IMR-90 (cell line): ENCODE measurements around the gene KRT78. TPM values are rescaled to one million over a fixed set of nuclear protein-coding genes. Genes with fewer than 3 reads are reported as not detected.

Experiments
- ATAC-seq: fragments of 200-7000 bp; cut with Tn5 transposase; 2 replicates; pipeline ENCODE4 v1.9.1; 2020; ENCODE audit warnings: low read depth, mild to moderate bottlenecking, moderate library complexity
- BruUV-seq: library from RNA; stranded (reverse); fragments of 400-500 nt; replicated peaks from 2 replicates; lab custom pipeline; 2021; lab: Mats Ljungman, UMichigan
- CTCF ChIA-PET: fragments of 300-600 bp; formaldehyde crosslinking; extraction: SDS; loops from one replicate; lab custom pipeline; 2021; ENCODE audit warnings: antibody characterized with exemption; lab: Yijun Ruan, JAX
- POLR2A ChIA-PET: fragments of 300-600 bp; sonication (Branson Sonifier 250); formaldehyde crosslinking; loops from one replicate; lab custom pipeline; 2022; ENCODE audit warnings: antibody characterized with exemption; ENCODE audit not compliant: unreplicated experiment; lab: Charles Lee
- DNase-seq: peaks from one replicate; pipeline ENCODE4 v3.0.0; 2013
- H2AFZ ChIP-seq: replicated peaks from 2 replicates; pipeline ENCODE3; 2013; ENCODE audit warnings: low read length, mild to moderate bottlenecking; ENCODE audit not compliant: poor library complexity
- H2AK5ac ChIP-seq: 2 replicates; pipeline ENCODE4 v1.6.1; 2013; ENCODE audit warnings: low read depth, low read length, inconsistent platforms
- H2AK9ac ChIP-seq: replicated peaks from 2 replicates; pipeline ENCODE3; 2013; ENCODE audit warnings: mild to moderate bottlenecking, low read depth, low read length, moderate library complexity; ENCODE audit not compliant: poor library complexity
- H2BK120ac ChIP-seq: 2 replicates; pipeline ENCODE4 v1.6.1; 2013; ENCODE audit warnings: low read depth, low read length, inconsistent platforms
- H2BK15ac ChIP-seq: 3 replicates; pipeline ENCODE4 v1.6.1; 2013; ENCODE audit warnings: low read depth, low read length, inconsistent platforms
- H2BK20ac ChIP-seq: 2 replicates; pipeline ENCODE4 v1.6.1; 2013; ENCODE audit warnings: low read depth, mild to moderate bottlenecking, inconsistent platforms, low read length, moderate library complexity
- H2BK5ac ChIP-seq: 2 replicates; pipeline ENCODE4 v1.6.1; 2013; ENCODE audit warnings: mild to moderate bottlenecking, low read depth, low read length, inconsistent platforms; ENCODE audit not compliant: poor library complexity, severe bottlenecking
- H3K14ac ChIP-seq: replicated peaks from 2 replicates; pipeline ENCODE4 v1.6.1; 2013; ENCODE audit warnings: low read depth, low read length, inconsistent platforms
- H3K18ac ChIP-seq: 2 replicates; pipeline ENCODE4 v1.6.1; 2013; ENCODE audit warnings: low read depth, low read length, control low read depth
- H3K23ac ChIP-seq: 2 replicates; pipeline ENCODE4 v1.6.1; 2013; ENCODE audit warnings: low read depth, low read length, inconsistent platforms
- H3K27ac ChIP-seq: 2 replicates; pipeline ENCODE4 v1.5.1; 2013; ENCODE audit warnings: mild to moderate bottlenecking, control low read depth, low read length; ENCODE audit not compliant: insufficient read depth
- H3K27me3 ChIP-seq: 2 replicates; pipeline ENCODE4 v1.6.1; 2013; ENCODE audit warnings: low read length; ENCODE audit not compliant: control insufficient read depth, insufficient read depth
- H3K36me3 ChIP-seq: 2 replicates; pipeline ENCODE4 v1.6.1; 2013; ENCODE audit warnings: low read length, mixed read lengths; ENCODE audit not compliant: control insufficient read depth, insufficient read depth
- H3K4ac ChIP-seq: 2 replicates; pipeline ENCODE4 v1.6.1; 2013; ENCODE audit warnings: low read depth, low read length, inconsistent platforms
- H3K4me1 ChIP-seq: 2 replicates; pipeline ENCODE4 v1.6.1; 2013; ENCODE audit warnings: low read length, mixed read lengths; ENCODE audit not compliant: control insufficient read depth, insufficient read depth
- H3K4me2 ChIP-seq: 2 replicates; pipeline ENCODE4 v1.6.1; 2013; ENCODE audit warnings: low read depth, mild to moderate bottlenecking, control low read depth, low read length, moderate library complexity
- H3K4me3 ChIP-seq: 2 replicates; pipeline ENCODE4 v1.5.1; 2013; ENCODE audit warnings: low read depth, mild to moderate bottlenecking, control low read depth, low read length, moderate library complexity; ENCODE audit not compliant: insufficient read depth
- H3K56ac ChIP-seq: 2 replicates; pipeline ENCODE4 v1.6.1; 2013; ENCODE audit warnings: low read length, inconsistent platforms; ENCODE audit not compliant: insufficient read depth; ENCODE audit errors: extremely low read depth
- H3K79me1 ChIP-seq, 2 experiments: 2 replicates each; pipeline ENCODE4 v1.6.1; 2013; ENCODE audit warnings: low read length in 2 of 2, inconsistent platforms in 1 of 2, low read depth in 1 of 2
- H3K9ac ChIP-seq: 2 replicates; pipeline ENCODE4 v1.6.1; 2013; ENCODE audit warnings: low read depth, low read length, control low read depth
- H3K9me1 ChIP-seq: 2 replicates; pipeline ENCODE4 v1.6.1; 2013; ENCODE audit warnings: low read length, inconsistent platforms; ENCODE audit not compliant: insufficient read depth
- H3K9me3 ChIP-seq: 2 replicates; pipeline ENCODE4 v1.6.1; 2013; ENCODE audit warnings: low read length; ENCODE audit not compliant: control insufficient read depth, insufficient read depth
- H4K20me1 ChIP-seq: 2 replicates; pipeline ENCODE4 v1.6.1; 2013; ENCODE audit warnings: low read length, inconsistent platforms; ENCODE audit not compliant: insufficient read depth
- H4K5ac ChIP-seq: 2 replicates; pipeline ENCODE4 v1.6.1; 2013; ENCODE audit warnings: mild to moderate bottlenecking, low read depth, low read length, control low read depth
- H4K8ac ChIP-seq, 2 experiments: 2 replicates each; pipeline ENCODE4 v1.6.1; 2013; ENCODE audit warnings: low read depth in 2 of 2, low read length in 2 of 2, control low read depth in 1 of 2, inconsistent platforms in 1 of 2
- H4K91ac ChIP-seq: 2 replicates; pipeline ENCODE4 v1.6.1; 2013; ENCODE audit warnings: low read depth, low read length, inconsistent platforms; ENCODE audit not compliant: insufficient read depth
- BHLHE40 ChIP-seq: fragments of 150-350 bp; IDR thresholded peaks from 2 replicates; pipeline ENCODE4 v1.6.1; 2016; ENCODE audit warnings: mild to moderate bottlenecking, low read depth, low read length
- CEBPB ChIP-seq: IDR thresholded peaks from 2 replicates; pipeline ENCODE4 v1.6.1; 2012; ENCODE audit warnings: low read depth, low read length, improper control_type of control experiment
- CHD1 ChIP-seq: IDR thresholded peaks from 2 replicates; pipeline ENCODE4 v1.6.1; 2012; ENCODE audit warnings: low read depth, low read length, improper control_type of control experiment
- CTCF ChIP-seq: conservative IDR thresholded peaks from 2 replicates; pipeline ENCODE4 v1.5.1; 2012; ENCODE audit warnings: mild to moderate bottlenecking, low read depth, low read length, improper control_type of control experiment
- FOS ChIP-seq: fragments of 150-350 bp; IDR thresholded peaks from 2 replicates; pipeline ENCODE4 v1.6.1; 2016; ENCODE audit warnings: low read depth, low read length
- MAFK ChIP-seq: IDR thresholded peaks from 2 replicates; pipeline ENCODE4 v1.6.1; 2012; ENCODE audit warnings: low read depth, low read length, improper control_type of control experiment
- MAZ ChIP-seq: IDR thresholded peaks from 2 replicates; pipeline ENCODE4 v1.6.1; 2012; ENCODE audit warnings: low read depth, mild to moderate bottlenecking, low read length, improper control_type of control experiment, moderate library complexity, borderline replicate concordance
- MXI1 ChIP-seq: IDR thresholded peaks from 2 replicates; pipeline ENCODE4 v1.6.1; 2012; ENCODE audit warnings: low read depth, mild to moderate bottlenecking, low read length, moderate library complexity, borderline replicate concordance
- NFE2L2 ChIP-seq: fragments of 150-350 bp; IDR thresholded peaks from 2 replicates; pipeline ENCODE4 v1.6.1; 2016; ENCODE audit warnings: low read depth, mild to moderate bottlenecking, low read length
- RAD21 ChIP-seq: IDR thresholded peaks from 2 replicates; pipeline ENCODE4 v1.6.1; 2012; ENCODE audit warnings: low read length, improper control_type of control experiment
- RCOR1 ChIP-seq: IDR thresholded peaks from 2 replicates; pipeline ENCODE4 v1.6.1; 2012; ENCODE audit warnings: mild to moderate bottlenecking, low read length, improper control_type of control experiment; ENCODE audit not compliant: insufficient replicate concordance
- RFX5 ChIP-seq: IDR thresholded peaks from 2 replicates; pipeline ENCODE4 v1.8.0; 2012; ENCODE audit warnings: low read depth, mild to moderate bottlenecking, low read length, moderate library complexity
- SMC3 ChIP-seq: fragments of 150-350 bp; IDR thresholded peaks from 2 replicates; pipeline ENCODE4 v1.6.1; 2016; ENCODE audit warnings: low read depth, mild to moderate bottlenecking, antibody characterized with exemption, low read length, moderate library complexity
- USF2 ChIP-seq: fragments of 150-350 bp; IDR thresholded peaks from 2 replicates; pipeline ENCODE4 v1.6.1; 2017; ENCODE audit warnings: mild to moderate bottlenecking, antibody characterized with exemption, low read length, low read depth
- WGBS, 2 experiments: methylation state at CpG; one replicate each; pipeline versions ENCODE4 v1.1.5 to v1.1.7; 2013; ENCODE audit warnings: missing lambda C conversion rate in 2 of 2; ENCODE audit not compliant: insufficient read length in 1 of 2; ENCODE audit errors: extremely low coverage in 2 of 2; 5-methylcytosine and 5-hydroxymethylcytosine counted together
- dilution Hi-C: fragments of 300-500 bp; cut with HindIII; formaldehyde crosslinking; loops from one replicate; pipeline ENCODE4 v1.14.3; 2018; ENCODE audit warnings: low sequenced_read_pairs; ENCODE audit not compliant: unreplicated experiment
- in situ Hi-C: fragments of 300-500 bp; cut with MboI; formaldehyde crosslinking; loops from 3 replicates; pipeline ENCODE4 v1.14.3; 2019; ENCODE audit warnings: low sequenced_read_pairs, inconsistent platforms, mixed read lengths
- intact Hi-C: fragments of 100-400 bp; cut with micrococcal nuclease; formaldehyde crosslinking; loops from 2 replicates; pipeline ENCODE4 v1.10.0; 2022
- polyA plus RNA-seq, 3 experiments: library from polyadenylated mRNA; depleted of rRNA; stranded (reverse); fragments of >200 nt; gene quantifications; 2 replicates each; pipeline ENCODE4 v1.2.3, GENCODE V29; 2012; ENCODE audit warnings: low replicate concordance in 1 of 3
- total RNA-seq: library from RNA; depleted of rRNA; stranded (reverse); fragments of >200 nt; gene quantifications from 2 replicates; pipeline ENCODE4 v1.2.3, GENCODE V29; 2012

Gene KRT78
- total and polyA plus RNA-seq, 2 of the 4 experiments (the other 2 are of a cell fraction): not detected

- no peak for TF ChIP-seq CHD1
Measured at GRCh38 chr12:52832985-52833905, 15.5 kb downstream of the KRT78 start (continued).

- H2AK9ac ChIP-seq: no peak overlapping the region
- H4K20me1 ChIP-seq: no peaks in the 10 kb centered on the region
- H3K9me3 ChIP-seq: no peaks in the 10 kb centered on the region
- no peak overlapping the region for H2BK120ac ChIP-seq
- H2BK15ac ChIP-seq: no peak overlapping the region
- H3K18ac ChIP-seq: no peak overlapping the region
- H3K4ac ChIP-seq: no peak overlapping the region; the same call in 1 of the 2 replicates
- in situ Hi-C loops: no loop called here
- no peak overlapping the region for H3K14ac ChIP-seq
- no peak overlapping the region for H3K4me2 ChIP-seq
- intact Hi-C loops: no loop called here
- H3K9me1 ChIP-seq: peaks cover 20% of the 10 kb centered on the region
- dilution Hi-C loops: no loop called here
- H2BK5ac ChIP-seq: no peak overlapping the region
- H4K91ac ChIP-seq: no peak overlapping the region
- 75% methylated on average over 1 of the region's 3 CpGs; no CpG with 5 or more reads in 1 of the 2 experiments for WGBS, 2 experiments
- CTCF ChIA-PET: no interaction called here
- peaks cover 18% of the 10 kb centered on the region for H3K4me1 ChIP-seq
- H3K27me3 ChIP-seq: peaks cover 4% of the 10 kb centered on the region
- no peak overlapping the region for H3K23ac ChIP-seq
- H3K4me3 ChIP-seq: no peak overlapping the region
- no peak overlapping the region for H3K27ac ChIP-seq
- H3K9ac ChIP-seq: no peak overlapping the region
- H2AK5ac ChIP-seq: no peak overlapping the region
- H3K56ac ChIP-seq: no peak overlapping the region
- no peaks in the 10 kb centered on the region for H3K79me1 ChIP-seq
- no peak for DNase-seq
- POLR2A ChIA-PET: no interaction called here
- H2BK20ac ChIP-seq: no peak overlapping the region
- H3K36me3 ChIP-seq: no peaks in the 10 kb centered on the region
- BruUV-seq: no TSS peak
- no peak overlapping the region for H4K8ac ChIP-seq
- H4K5ac ChIP-seq: no peak overlapping the region
- H2AFZ ChIP-seq: no peak overlapping the region
- ATAC-seq: no peak
- TF ChIP-seq BHLHE40 (no peak), MAZ (no peak), RAD21 (no peak), MXI1 (no peak), CTCF (no peak), RCOR1 (no peak), USF2 (no peak), NFE2L2 (no peak), SMC3 (no peak), FOS (no peak), MAFK (no peak), CHD1 (no peak), RFX5 (no peak), CEBPB (no peak)
Measured at GRCh38 chr12:52832451-52832850, 16.3 kb downstream of the KRT78 start.
